Mesenchymal stem cell (in vitro differentiated cells and primary cell): Measurements from ENCODE around the gene FCHSD2.

Source experiments
- DNase-seq: peaks from one replicate; pipeline ENCODE4 v3.0.0-alpha.2; 2013
- H2AFZ ChIP-seq: one replicate; pipeline ENCODE4 v1.6.1; 2013; ENCODE audit warnings: low read depth, mild to moderate bottlenecking, control low read depth, inconsistent platforms, low read length, moderate library complexity
- H2AK5ac ChIP-seq: 2 replicates; pipeline ENCODE4 v1.6.1; 2013; ENCODE audit warnings: low read length, moderate library complexity, mild to moderate bottlenecking, inconsistent platforms; ENCODE audit not compliant: severe bottlenecking
- H2BK120ac ChIP-seq: one replicate; pipeline ENCODE4 v1.6.1; 2013; ENCODE audit warnings: low read depth, mild to moderate bottlenecking, inconsistent platforms, low read length, moderate library complexity
- H2BK12ac ChIP-seq, 2 experiments: one replicate each; pipeline ENCODE4 v1.6.1; 2013; ENCODE audit warnings: inconsistent platforms in 2 of 2, low read length in 2 of 2, mild to moderate bottlenecking in 2 of 2, moderate library complexity in 2 of 2, control low read depth in 1 of 2
- H2BK15ac ChIP-seq: one replicate; pipeline ENCODE4 v1.6.1; 2013; ENCODE audit warnings: mild to moderate bottlenecking, low read depth, inconsistent platforms; ENCODE audit not compliant: poor library complexity, severe bottlenecking
- H2BK5ac ChIP-seq: 2 replicates; pipeline ENCODE4 v1.6.1; 2013; ENCODE audit warnings: low read depth, mild to moderate bottlenecking, low read length, control low read depth, inconsistent platforms; ENCODE audit not compliant: poor library complexity, severe bottlenecking
- H3K14ac ChIP-seq, 2 experiments: one replicate each; pipeline ENCODE4 v1.6.1; 2013; ENCODE audit warnings: inconsistent platforms in 2 of 2, low read length in 2 of 2, control low read depth in 1 of 2, mild to moderate bottlenecking in 1 of 2, moderate library complexity in 1 of 2
- H3K18ac ChIP-seq, 2 experiments: one replicate each; pipeline ENCODE4 v1.6.1; 2013; ENCODE audit warnings: inconsistent platforms in 2 of 2, low read length in 2 of 2, control low read depth in 1 of 2, low read depth in 1 of 2, mild to moderate bottlenecking in 1 of 2
- H3K23ac ChIP-seq, 2 experiments: one replicate each; pipeline ENCODE4 v1.6.1; 2013; ENCODE audit warnings: inconsistent platforms in 2 of 2, low read length in 2 of 2, mild to moderate bottlenecking in 2 of 2, moderate library complexity in 2 of 2, control low read depth in 1 of 2
- H3K27ac ChIP-seq: 2 replicates; pipeline ENCODE4 v1.5.1; 2013; ENCODE audit warnings: mild to moderate bottlenecking, moderate library complexity, low read length, control low read depth, inconsistent platforms; ENCODE audit not compliant: poor library complexity, severe bottlenecking
- H3K27me3 ChIP-seq, 2 experiments: 2 replicates each; pipeline versions ENCODE4 v1.6.1 to v1.7.0; 2013; ENCODE audit warnings: low read length in 2 of 2, mild to moderate bottlenecking in 2 of 2, moderate library complexity in 2 of 2, control low read depth in 1 of 2, inconsistent platforms in 1 of 2; ENCODE audit not compliant: control insufficient read depth in 1 of 2, insufficient read depth in 1 of 2
- H3K36me3 ChIP-seq, 2 experiments: 2 replicates each; pipeline versions ENCODE4 v1.6.1 to v1.7.0; 2013; ENCODE audit warnings: low read length in 2 of 2, control low read depth in 1 of 2, inconsistent platforms in 1 of 2, low read depth in 1 of 2, mild to moderate bottlenecking in 1 of 2; ENCODE audit not compliant: insufficient read depth in 2 of 2, control insufficient read depth in 1 of 2
- H3K4ac ChIP-seq, 2 experiments: one replicate each; pipeline ENCODE4 v1.6.1; 2013; ENCODE audit warnings: inconsistent platforms in 2 of 2, low read length in 2 of 2, mild to moderate bottlenecking in 2 of 2, moderate library complexity in 2 of 2, control low read depth in 1 of 2, low read depth in 1 of 2
- H3K4me1 ChIP-seq: 2 replicates; pipeline ENCODE4 v1.6.1; 2013; ENCODE audit warnings: low read depth, low read length, control low read depth; ENCODE audit not compliant: control insufficient read depth, insufficient read depth
- H3K4me2 ChIP-seq: 2 replicates; pipeline ENCODE4 v1.6.1; 2013; ENCODE audit warnings: low read length, mild to moderate bottlenecking, inconsistent platforms; ENCODE audit not compliant: poor library complexity, severe bottlenecking
- H3K4me3 ChIP-seq, 2 experiments: 2 replicates each; pipeline versions ENCODE4 v1.5.1 to v1.7.0; 2013; ENCODE audit warnings: low read length in 2 of 2, mild to moderate bottlenecking in 2 of 2, control low read depth in 1 of 2, low read depth in 1 of 2; ENCODE audit not compliant: insufficient read depth in 1 of 2
- H3K79me1 ChIP-seq: replicated peaks from 2 replicates; pipeline ENCODE4 v1.6.1; 2013; ENCODE audit warnings: mild to moderate bottlenecking, control low read depth, low read length, inconsistent platforms; ENCODE audit not compliant: poor library complexity, severe bottlenecking
- H3K9ac ChIP-seq: 2 replicates; pipeline ENCODE4 v1.7.0; 2013; ENCODE audit warnings: mild to moderate bottlenecking, low read length, moderate library complexity
- H3K9me3 ChIP-seq: 2 replicates; pipeline ENCODE4 v1.7.0; 2013; ENCODE audit warnings: mild to moderate bottlenecking, low read length; ENCODE audit not compliant: control insufficient read depth
- H4K8ac ChIP-seq: one replicate; pipeline ENCODE4 v1.6.1; 2013; ENCODE audit warnings: inconsistent platforms, mild to moderate bottlenecking, low read length, moderate library complexity
- H4K91ac ChIP-seq: one replicate; pipeline ENCODE4 v1.6.1; 2013; ENCODE audit warnings: mild to moderate bottlenecking, low read length, inconsistent platforms
- WGBS: methylation state at CpG from one replicate; pipeline ENCODE4 v1.1.7; 2013; ENCODE audit warnings: mixed read lengths; 5-methylcytosine and 5-hydroxymethylcytosine counted together

Gene FCHSD2

GRCh38 chr11:72823105-72823804 is 318.9 kb downstream of the FCHSD2 start:
- Histone ChIP-seq H3K18ac (no peak overlapping the region), H4K8ac (no peak overlapping the region), H2AK5ac (no peak overlapping the region), H3K14ac (no peak overlapping the region), H3K36me3 (peaks cover 8 to 9% of the 10 kb centered on the region in 2 experiments), H3K4me2 (no peak overlapping the region), H2BK15ac (no peak overlapping the region), H2BK5ac (no peak overlapping the region), H3K27ac (no peak overlapping the region), H3K23ac (no peak overlapping the region), H3K79me1 (no peaks in the 10 kb centered on the region), H4K91ac (no peak overlapping the region), H2AFZ (no peak overlapping the region), H3K9me3 (no peaks in the 10 kb centered on the region), H3K9ac (no peak overlapping the region), H3K4ac (peak overlapping the region in 1 of 2 experiments; percentile 0), H3K27me3 (no peaks in the 10 kb centered on the region), H3K4me3 (no peak overlapping the region), H2BK120ac (no peak overlapping the region), H2BK12ac (no peak overlapping the region), H3K4me1 (peaks cover 33% of the 10 kb centered on the region)
- no peak for DNase-seq
- 93% methylated on average over 9 of the region's 9 CpGs for WGBS

GRCh38 chr11:72821920-72822799 is 320.0 kb downstream of the FCHSD2 start:
- Histone ChIP-seq H3K23ac (peak overlapping the region in 1 of 2 experiments; percentile 26), H3K4me3 (peak overlapping the region; percentile 58 to 83), H2AFZ (peak overlapping the region; percentile 90), H4K91ac (peak overlapping the region; percentile 46), H3K27me3 (no peaks in the 10 kb centered on the region), H2BK12ac (peak overlapping the region in 1 of 2 experiments; percentile 10), H4K8ac (peak overlapping the region; percentile 85), H3K14ac (peak overlapping the region in 1 of 2 experiments; percentile 73), H3K9ac (peak overlapping the region; percentile 82), H2BK120ac (no peak overlapping the region), H3K9me3 (no peaks in the 10 kb centered on the region), H2AK5ac (no peak overlapping the region), H3K4me1 (peaks cover 29% of the 10 kb centered on the region), H3K4me2 (peak overlapping the region; percentile 99), H3K79me1 (no peaks in the 10 kb centered on the region), H2BK5ac (no peak overlapping the region), H3K27ac (no peak overlapping the region), H2BK15ac (peak overlapping the region; percentile 85), H3K18ac (peak overlapping the region; percentile 28 to 75), H3K36me3 (peaks cover 16 to 17% of the 10 kb centered on the region in 2 experiments), H3K4ac (peak overlapping the region in 1 of 2 experiments; percentile 17)
- DNase-seq: peak; percentile 86
- WGBS: 2% methylated on average over 77 of the region's 82 CpGs

GRCh38 chr11:72821221-72821919 is 320.7 kb downstream of the FCHSD2 start:
- no peak for DNase-seq
- Histone ChIP-seq H4K91ac (peak overlapping the region; percentile 46), H3K4me2 (peak overlapping the region; percentile 99), H3K9me3 (no peaks in the 10 kb centered on the region), H3K79me1 (no peaks in the 10 kb centered on the region), H2BK12ac (peak overlapping the region in 1 of 2 experiments; percentile 10), H3K27me3 (no peaks in the 10 kb centered on the region), H3K4me3 (peak overlapping the region; percentile 58 to 83), H3K4me1 (peaks cover 31% of the 10 kb centered on the region), H2BK120ac (no peak overlapping the region), H3K27ac (no peak overlapping the region), H2BK5ac (no peak overlapping the region), H3K14ac (peak overlapping the region in 1 of 2 experiments; percentile 73), H4K8ac (peak overlapping the region; percentile 85), H3K9ac (peak overlapping the region; percentile 82), H2AFZ (peak overlapping the region; percentile 90), H3K23ac (peak overlapping the region in 1 of 2 experiments; percentile 26), H3K4ac (peak overlapping the region in 1 of 2 experiments; percentile 17), H2BK15ac (peak overlapping the region; percentile 85), H3K18ac (peak overlapping the region; percentile 28 to 75), H2AK5ac (no peak overlapping the region), H3K36me3 (peaks cover 13 to 16% of the 10 kb centered on the region in 2 experiments)
- 42% methylated on average over 50 of the region's 50 CpGs for WGBS
